Retinal pigment epithelial cell (primary cell): ENCODE measurements around the gene TOMM40L.
"Not testable (repeated sequence)": the region's sequence is repeated elsewhere in the genome, so short reads cannot be mapped to it uniquely, and the experiment has no call there.

Source experiments
- DNase-seq: peaks from one replicate; pipeline ENCODE4 v3.0.0-alpha.2; 2010; ENCODE audit warnings: low read depth
- H3K4me3 ChIP-seq: 2 replicates; pipeline ENCODE4 v1.5.1; 2011; ENCODE audit warnings: mild to moderate bottlenecking, low read length, control low read depth, moderate library complexity
- TF ChIP-seq, protein P1 (sequence below): conservative IDR thresholded peaks from 2 replicates; pipeline ENCODE4 v1.5.1; 2011; ENCODE audit warnings: low read depth, low read length, control low read depth, inconsistent platforms

The TOMM40L gene

GRCh38 chr1:161223805-161224694 is 1.8 kb upstream of the TOMM40L start:
- no peak for DNase-seq
- TF ChIP-seq, protein P1, sequence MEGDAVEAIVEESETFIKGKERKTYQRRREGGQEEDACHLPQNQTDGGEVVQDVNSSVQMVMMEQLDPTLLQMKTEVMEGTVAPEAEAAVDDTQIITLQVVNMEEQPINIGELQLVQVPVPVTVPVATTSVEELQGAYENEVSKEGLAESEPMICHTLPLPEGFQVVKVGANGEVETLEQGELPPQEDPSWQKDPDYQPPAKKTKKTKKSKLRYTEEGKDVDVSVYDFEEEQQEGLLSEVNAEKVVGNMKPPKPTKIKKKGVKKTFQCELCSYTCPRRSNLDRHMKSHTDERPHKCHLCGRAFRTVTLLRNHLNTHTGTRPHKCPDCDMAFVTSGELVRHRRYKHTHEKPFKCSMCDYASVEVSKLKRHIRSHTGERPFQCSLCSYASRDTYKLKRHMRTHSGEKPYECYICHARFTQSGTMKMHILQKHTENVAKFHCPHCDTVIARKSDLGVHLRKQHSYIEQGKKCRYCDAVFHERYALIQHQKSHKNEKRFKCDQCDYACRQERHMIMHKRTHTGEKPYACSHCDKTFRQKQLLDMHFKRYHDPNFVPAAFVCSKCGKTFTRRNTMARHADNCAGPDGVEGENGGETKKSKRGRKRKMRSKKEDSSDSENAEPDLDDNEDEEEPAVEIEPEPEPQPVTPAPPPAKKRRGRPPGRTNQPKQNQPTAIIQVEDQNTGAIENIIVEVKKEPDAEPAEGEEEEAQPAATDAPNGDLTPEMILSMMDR, result no peak

GRCh38 chr1:161224695-161225087 is 1.2 kb upstream of the TOMM40L start:
- not testable (repeated sequence) for DNase-seq, H3K4me3 ChIP-seq

More at GRCh38 chr1:161223805-161224694, 1.8 kb upstream of the TOMM40L start:
- H3K4me3 ChIP-seq, result no peak overlapping the region

DNA sequence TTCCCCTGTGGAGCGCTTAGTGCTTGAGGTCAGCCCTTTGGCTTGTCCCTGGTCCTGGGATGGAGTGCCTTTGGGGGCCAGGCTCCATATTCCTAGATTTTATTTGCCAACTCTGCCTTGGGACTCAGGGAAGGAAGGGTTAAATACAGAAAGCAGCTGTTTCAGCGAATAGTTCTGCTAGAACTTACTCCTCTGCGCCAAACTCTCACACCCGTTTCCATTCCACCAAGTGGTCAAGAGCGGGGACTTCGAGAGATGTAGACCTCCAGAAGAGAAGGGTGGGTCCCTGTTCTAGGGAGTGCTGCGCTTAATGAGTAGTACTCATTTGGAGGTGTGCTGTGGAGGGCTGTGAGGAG is 704 bp upstream of the TOMM40L start:
- DNase-seq, result no peak
- TF ChIP-seq, protein P1, result no peak
- H3K4me3 ChIP-seq, result no peak overlapping the region

GRCh38 chr1:161226320-161226711 is 456 bp downstream of the TOMM40L start:
- TF ChIP-seq, protein P1, result no peak
- H3K4me3 ChIP-seq, result peak overlapping the region; percentile 95
- no peak for DNase-seq

- TF ChIP-seq, protein P1, result no peak
- peak overlapping the region; percentile 95 for H3K4me3 ChIP-seq
- DNase-seq, result no peak
Measured at GRCh38 chr1:161226759-161227158, 899 bp downstream of the TOMM40L start.

- TF ChIP-seq, protein P1, result peak; percentile 83
- H3K4me3 ChIP-seq, result peak overlapping the region; percentile 5
- no peak for DNase-seq
Measured at GRCh38 chr1:161227196-161227871, 1.5 kb downstream of the TOMM40L start.

DNA sequence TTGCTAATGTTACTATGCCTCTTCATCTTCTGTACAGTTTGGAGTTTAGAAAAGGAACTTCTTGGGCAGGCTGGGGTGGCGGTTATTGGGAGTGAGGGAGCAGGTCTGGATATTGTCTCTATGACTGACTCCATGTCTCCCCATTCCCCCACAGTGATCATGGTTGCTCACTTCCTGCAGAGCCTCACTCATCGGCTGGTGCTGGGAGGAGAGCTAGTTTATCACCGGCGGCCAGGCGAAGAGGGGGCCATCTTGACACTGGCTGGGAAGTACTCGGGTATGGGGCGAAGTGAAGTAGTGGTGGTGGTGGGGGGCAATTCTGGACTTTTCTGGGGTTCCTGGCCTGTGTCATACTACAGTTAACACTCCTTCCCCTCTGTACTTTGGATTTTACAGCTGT is 2.2 kb downstream of the TOMM40L start:
- no peak overlapping the region for H3K4me3 ChIP-seq
- TF ChIP-seq, protein P1, result no peak
- no peak for DNase-seq
